ENCODE measurements around the gene HENMT1. TPM values are rescaled to one million over a fixed set of nuclear protein-coding genes. Genes with fewer than 3 reads are reported as not detected.

The HENMT1 gene
- total RNA-seq (2021; ENCODE audit: unreplicated experiment) (23.0 TPM), Bru-seq, nascent RNA (percentile 68 among the genes with signal in this experiment), BruChase-seq, experiment 1, labeled RNA remaining after a 2-hour chase (percentile 75 among the genes with signal in this experiment), BruChase-seq, experiment 2, labeled RNA remaining after a 6-hour chase (percentile 83 among the genes with signal in this experiment)
- polyA plus RNA-seq (2012; ENCODE audit: insufficient read length), result 13.6 TPM
- long read RNA-seq, transcript HENMT1-203 (8 exons, 1,696 nt), result major isoform, 36 of 58 reads
- long read RNA-seq, partial matches to known transcripts, result 9 of 58 reads
- long read RNA-seq, other reads (novel, unspliced or antisense), result 9 of 58 reads

GRCh38 chr1:108661030-108661609 lies at the start of gene HENMT1:
Gene HENMT1 (minus strand): TSS chr1:108661093. CDS start chr1:108659884, 1,209 bp downstream.
- peaks cover 3% of the 10 kb centered on the region; the same call in 1 of the 2 replicates for H3K4me1 ChIP-seq (ENCODE audit: control insufficient read depth, insufficient read depth, low read length)
- BruUV-seq (replicated peaks), result no TSS peak
- no peak for DNase-seq (ENCODE audit: low read depth, low spot score)
- peak within 1 kb of the TSS; percentile 89 for H3K27ac ChIP-seq (ENCODE audit: low read length)
- H3K27me3 ChIP-seq (ENCODE audit: control insufficient read depth, insufficient read depth, low read length), result no peaks in the 10 kb centered on the region
- peak; percentile 97 for ATAC-seq
- ChIA-PET POLR2A (interaction anchor here (0.6 to 1.2 kb wide), 3 partner anchors 11 to 31 kb away, joined by 3 to 9 read pairs (median 5); partner anchors contain the start of gene PRPF38B), CTCF (no interaction called here)
- H3K4me3 ChIP-seq (ENCODE audit: low read depth in 2 of 2, low read length in 2 of 2), result peak within 1 kb of the TSS; percentile 50 to 61
- intact Hi-C loops (cut with micrococcal nuclease; ENCODE audit: unreplicated experiment), result no loop called here
- H3K36me3 ChIP-seq (ENCODE audit: control insufficient read depth, insufficient read depth, low read length), result no peaks in the 10 kb centered on the region
- in situ Hi-C loops (cut with HindIII; ENCODE audit: low pct_unique_long_range_greater_than_20kb, low sequenced_read_pairs), result no loop called here
- TF ChIP-seq POLR2AphosphoS5 (IDR thresholded peaks at IDR 0.05; ENCODE audit: low read depth, low read length), result peak; percentile 73
- no peak for TF ChIP-seq TCF7L2 (IDR thresholded peaks at IDR 0.05; ENCODE audit: low read depth, low read length)
- no peaks in the 10 kb centered on the region for H3K9me3 ChIP-seq (ENCODE audit: control insufficient read depth, insufficient read depth, low read depth, low read length)

GRCh38 chr1:108708691-108709660 lies 48.1 kb upstream of the HENMT1 start:
- BruUV-seq (replicated peaks), result no TSS peak
- DNase-seq (ENCODE audit: low read depth, low spot score) (no peak), ATAC-seq (0 out of 2 replicates have a peak, but pooled peaks have one; percentile 31)
- no peak overlapping the region for H3K4me3 ChIP-seq (ENCODE audit: low read depth in 2 of 2, low read length in 2 of 2)
- CTCF ChIA-PET, result interaction anchor here (0.6 kb wide), 1 partner anchor 236 kb away, joined by 5 read pairs; no protein-coding TSS in a partner anchor
- H3K36me3 ChIP-seq (ENCODE audit: control insufficient read depth, insufficient read depth, low read length), result no peaks in the 10 kb centered on the region
- no peaks in the 10 kb centered on the region for H3K9me3 ChIP-seq (ENCODE audit: control insufficient read depth, insufficient read depth, low read depth, low read length)
- peak; percentile 13; the same call in 1 of the 2 replicates for TF ChIP-seq CTCF (IDR thresholded peaks at IDR 0.05)
- no peak for TF ChIP-seq SIN3A (IDR thresholded peaks at IDR 0.05; ENCODE audit: borderline replicate concordance, insufficient read depth, low read depth, low read length)
- H3K27ac ChIP-seq (ENCODE audit: low read length), result no peak overlapping the region
- H3K4me1 ChIP-seq (ENCODE audit: control insufficient read depth, insufficient read depth, low read length), result no peaks in the 10 kb centered on the region
- POLR2A ChIA-PET, result no interaction called here
- H3K27me3 ChIP-seq (ENCODE audit: control insufficient read depth, insufficient read depth, low read length), result no peaks in the 10 kb centered on the region
- intact Hi-C loops (cut with micrococcal nuclease; ENCODE audit: unreplicated experiment) (no loop called here), in situ Hi-C loops (cut with HindIII; ENCODE audit: low pct_unique_long_range_greater_than_20kb, low sequenced_read_pairs) (no loop called here)

- Histone ChIP-seq H3K27me3 (ENCODE audit: control insufficient read depth, insufficient read depth, low read length) (no peaks in the 10 kb centered on the region), H3K27ac (ENCODE audit: low read length) (no peak overlapping the region), H3K36me3 (ENCODE audit: control insufficient read depth, insufficient read depth, low read length) (peaks cover 2% of the 10 kb centered on the region; the same call in 1 of the 2 replicates), H3K4me3 (ENCODE audit: low read depth in 2 of 2, low read length in 2 of 2) (no peak overlapping the region), H3K9me3 (ENCODE audit: control insufficient read depth, insufficient read depth, low read depth, low read length) (no peaks in the 10 kb centered on the region), H3K4me1 (ENCODE audit: control insufficient read depth, insufficient read depth, low read length) (no peaks in the 10 kb centered on the region)
- TF ChIP-seq CTCF (IDR thresholded peaks at IDR 0.05), result no peak
- no peak for TF ChIP-seq REST (IDR thresholded peaks at IDR 0.05; ENCODE audit: insufficient read depth in 1 of 2, low read depth in 2 of 2, low read length in 1 of 2)
- no peak for TF ChIP-seq SIN3A (IDR thresholded peaks at IDR 0.05; ENCODE audit: borderline replicate concordance, insufficient read depth, low read depth, low read length)
- TF ChIP-seq TCF7L2 (IDR thresholded peaks at IDR 0.05; ENCODE audit: low read depth, low read length), result no peak
- no peak for TF ChIP-seq POLR2AphosphoS5 (IDR thresholded peaks at IDR 0.05; ENCODE audit: low read depth, low read length)
- intact Hi-C loops (cut with micrococcal nuclease; ENCODE audit: unreplicated experiment) (no loop called here), in situ Hi-C loops (cut with HindIII; ENCODE audit: low pct_unique_long_range_greater_than_20kb, low sequenced_read_pairs) (no loop called here)
- DNase-seq (ENCODE audit: low read depth, low spot score) (no peak), ATAC-seq (no peak)
- POLR2A ChIA-PET, result no interaction called here
- CTCF ChIA-PET, result no interaction called here
- BruUV-seq (replicated peaks), result no TSS peak
Observed at GRCh38 chr1:108706643-108707042, 45.8 kb upstream of the HENMT1 start.

Data from Panc1 (cell line).